Fibroblast of upper back skin (primary cell): ENCODE measurements around the gene CDH13.

ENCODE experiments used
- DNase-seq: peaks from one replicate; pipeline ENCODE4 v3.0.0-alpha.2; 2013

Gene CDH13

GRCh38 chr16:83136924-83137323, 510.2 kb downstream of the CDH13 start:
- no peak for DNase-seq

GRCh38 chr16:83137326-83137781, 510.6 kb downstream of the CDH13 start:
- peak; percentile 85 for DNase-seq

DNA sequence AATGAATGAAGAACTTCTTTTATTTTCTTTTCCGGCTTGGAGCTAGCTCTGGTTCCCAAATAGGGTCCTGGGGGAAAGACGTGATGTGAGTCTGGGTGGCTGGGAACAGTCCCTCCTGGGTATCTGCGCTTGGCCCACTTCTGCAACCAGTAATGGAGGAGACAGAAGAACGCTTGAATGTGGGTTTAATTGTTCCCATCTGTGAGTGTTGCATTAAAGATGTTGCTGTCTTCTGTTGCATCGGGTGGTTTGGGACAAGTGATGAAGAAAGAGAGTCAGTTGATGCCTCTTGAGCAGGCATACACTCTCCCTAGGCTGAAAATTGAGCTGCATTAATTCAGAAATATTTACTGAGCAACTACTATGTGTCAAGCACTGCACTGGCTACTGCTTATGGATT, 511.1 kb downstream of the CDH13 start:
- peak; percentile 43 for DNase-seq

- DNase-seq, result no peak
These were observed 511.7 kb downstream of the CDH13 start for GRCh38 chr16:83138512-83138911.

DNA sequence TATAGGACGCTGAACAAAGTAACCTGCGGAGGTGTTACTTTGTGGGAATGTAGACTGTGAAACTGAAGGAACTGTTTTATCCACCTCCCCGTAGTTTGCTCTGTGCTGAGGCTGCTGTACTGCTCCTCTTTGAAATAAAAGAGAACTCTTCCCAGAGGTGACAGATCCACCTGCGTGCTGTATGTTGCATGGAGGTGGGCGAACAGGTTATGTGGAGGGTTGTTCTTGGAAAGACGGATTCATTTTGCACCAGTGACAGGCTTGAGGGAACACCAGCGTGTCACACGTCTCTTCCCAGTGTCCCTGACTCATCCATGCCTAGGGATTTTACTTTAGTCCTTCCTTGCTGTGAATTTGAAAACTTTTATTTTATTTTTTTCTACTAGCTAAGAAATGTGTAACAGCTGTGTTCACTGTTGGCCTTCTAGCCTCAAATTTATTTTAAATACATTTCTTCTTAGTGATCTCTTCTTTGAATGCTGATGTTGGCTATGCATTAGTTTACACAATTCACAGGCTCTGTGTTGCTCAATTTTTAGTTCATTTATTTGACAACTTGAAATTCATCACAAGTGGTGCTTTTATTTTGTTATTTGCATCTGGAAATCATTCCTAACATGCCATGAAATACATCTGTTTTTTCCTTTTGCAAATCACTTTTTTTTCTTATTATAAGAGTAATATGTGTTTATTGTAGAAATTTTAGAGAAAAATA, 512.4 kb downstream of the CDH13 start:
- no peak for DNase-seq

DNA sequence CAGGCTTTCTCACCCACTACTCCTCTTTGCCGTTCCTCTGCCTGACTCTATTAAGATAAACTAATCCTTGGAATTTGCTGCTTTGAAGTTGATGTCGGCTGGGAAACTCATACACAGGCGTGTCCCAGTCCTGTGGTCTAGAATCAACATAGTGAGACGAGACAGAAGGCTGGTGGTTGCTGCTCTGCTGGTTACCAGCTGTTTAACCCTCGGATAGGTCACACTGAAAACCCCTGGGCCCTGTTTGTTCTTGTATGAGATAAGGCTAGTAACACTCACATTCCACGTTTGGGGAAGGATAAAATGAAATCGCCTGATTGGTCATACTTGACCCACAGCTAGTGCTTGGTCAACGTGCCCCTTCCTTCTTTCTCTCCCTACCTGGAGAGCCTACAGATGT, 517.0 kb downstream of the CDH13 start:
- DNase-seq, result peak; percentile 47

DNA sequence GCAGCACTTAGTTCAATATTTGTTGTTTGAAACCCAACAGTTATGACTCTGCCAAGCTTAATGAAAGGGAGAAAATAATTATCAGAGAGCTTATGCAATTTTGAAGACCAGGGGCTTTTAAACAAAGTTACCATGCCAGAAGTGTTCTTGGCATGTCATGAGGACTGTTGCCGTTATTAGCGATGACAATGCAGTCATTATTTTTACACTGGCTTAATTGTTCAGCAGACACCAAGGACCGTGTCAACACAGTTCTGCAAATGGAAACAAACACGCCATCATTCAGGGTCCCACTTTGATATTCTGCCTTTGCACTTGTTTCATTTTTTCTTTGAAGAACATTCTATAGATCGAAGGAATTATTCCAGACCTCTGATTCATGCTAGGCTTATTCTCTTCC, 518.5 kb downstream of the CDH13 start:
- DNase-seq, result no peak

DNA sequence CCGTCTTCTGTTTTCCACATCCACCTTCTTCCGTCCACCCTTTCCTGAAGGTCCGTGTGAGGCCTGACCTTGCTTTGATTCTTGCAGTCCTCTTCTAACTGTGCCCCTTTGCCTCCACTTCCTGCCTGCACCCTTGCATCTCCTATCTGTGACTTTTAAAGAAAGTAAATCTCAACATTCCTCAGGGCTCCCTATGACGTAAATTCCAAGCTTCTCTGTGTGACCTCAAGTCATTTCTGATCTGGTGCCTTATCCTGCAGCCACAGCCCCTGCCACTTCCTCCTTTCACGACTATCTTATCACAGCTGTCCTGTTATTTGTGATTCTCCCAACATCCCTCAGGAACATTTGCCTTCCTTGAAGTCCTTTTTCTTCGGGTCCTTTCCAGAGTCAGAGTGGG, 520.5 kb downstream of the CDH13 start:
- no peak for DNase-seq

GRCh38 chr16:83158320-83158957, 531.7 kb downstream of the CDH13 start:
- DNase-seq, result no peak

DNA sequence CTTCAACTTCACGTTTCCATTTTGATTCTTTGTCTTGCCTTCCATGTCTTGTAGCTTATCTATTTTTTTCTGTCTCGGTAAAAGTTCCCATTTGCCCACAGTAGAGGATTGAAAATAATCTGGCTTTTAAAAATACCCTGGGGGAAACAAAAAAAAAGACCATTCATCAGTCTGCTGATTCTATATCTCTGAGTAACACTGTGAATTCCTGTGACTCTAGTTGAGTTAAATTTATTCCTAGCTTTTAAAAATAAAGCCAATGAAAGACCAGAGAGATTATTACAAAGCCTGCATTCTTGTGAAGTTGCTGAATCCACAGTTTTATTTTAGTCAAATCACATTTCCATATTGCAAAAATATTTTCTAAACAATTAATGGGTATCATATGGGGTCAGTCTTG, 532.3 kb downstream of the CDH13 start:
- DNase-seq, result no peak

- no peak for DNase-seq
These were observed 533.7 kb downstream of the CDH13 start for GRCh38 chr16:83160287-83161020.

DNA sequence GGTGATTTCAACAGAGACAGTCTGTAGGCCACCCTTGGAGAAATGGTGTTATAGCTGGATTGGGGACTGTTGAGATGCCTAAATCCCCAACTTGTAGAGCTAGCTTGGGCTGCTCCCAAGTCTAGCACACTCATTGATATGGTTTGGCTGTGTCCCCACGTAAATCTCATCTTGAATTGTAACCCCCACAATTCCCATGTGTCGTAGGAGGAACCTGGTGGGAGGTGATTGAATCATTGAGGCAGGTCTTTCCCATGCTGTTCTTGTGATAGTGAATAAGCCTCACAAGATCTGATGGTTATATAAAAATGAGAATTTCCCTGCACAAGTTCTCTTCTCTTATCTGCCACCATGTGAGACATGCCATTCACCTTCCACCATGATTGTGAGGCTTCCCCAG, 536.0 kb downstream of the CDH13 start:
- DNase-seq, result no peak

DNA sequence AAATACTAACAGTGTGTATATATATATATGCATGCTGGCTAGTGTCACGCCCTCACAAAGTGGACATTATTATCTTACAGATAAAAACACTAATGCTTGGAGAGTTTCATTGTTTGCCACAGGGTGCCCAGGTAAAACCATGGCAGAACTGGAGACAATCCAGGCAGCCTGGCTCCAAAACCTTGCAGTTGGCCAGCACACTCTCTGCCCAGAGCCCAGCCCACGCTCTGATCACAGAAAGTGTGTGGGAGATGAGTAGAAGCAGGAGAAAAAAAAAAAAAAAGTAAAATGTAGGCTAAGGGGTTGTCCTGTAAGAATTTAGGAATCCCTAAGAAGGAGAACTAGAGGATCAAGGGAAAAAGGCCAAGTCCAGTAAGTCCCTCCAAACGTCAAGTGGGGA, 538.0 kb downstream of the CDH13 start:
- DNase-seq, result no peak

DNA sequence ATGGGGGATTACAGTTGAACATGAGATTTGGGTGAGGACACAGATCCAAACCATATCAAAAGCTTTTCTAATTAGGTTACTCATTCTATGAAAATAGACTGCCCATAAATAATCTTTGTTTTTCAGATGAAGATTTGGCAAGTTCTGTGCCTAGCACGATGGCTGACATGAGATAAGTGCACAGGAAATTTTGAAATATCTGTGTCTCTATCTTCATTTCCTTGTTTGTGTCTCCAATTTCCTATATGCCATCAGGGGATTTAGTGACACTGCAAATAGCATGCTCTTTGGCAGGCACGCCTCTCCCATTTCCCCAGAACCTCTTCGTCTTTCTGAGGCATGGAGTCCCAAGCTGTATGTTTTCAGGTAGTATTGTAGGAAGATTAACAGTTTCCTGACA, 544.6 kb downstream of the CDH13 start:
- no peak for DNase-seq

DNA sequence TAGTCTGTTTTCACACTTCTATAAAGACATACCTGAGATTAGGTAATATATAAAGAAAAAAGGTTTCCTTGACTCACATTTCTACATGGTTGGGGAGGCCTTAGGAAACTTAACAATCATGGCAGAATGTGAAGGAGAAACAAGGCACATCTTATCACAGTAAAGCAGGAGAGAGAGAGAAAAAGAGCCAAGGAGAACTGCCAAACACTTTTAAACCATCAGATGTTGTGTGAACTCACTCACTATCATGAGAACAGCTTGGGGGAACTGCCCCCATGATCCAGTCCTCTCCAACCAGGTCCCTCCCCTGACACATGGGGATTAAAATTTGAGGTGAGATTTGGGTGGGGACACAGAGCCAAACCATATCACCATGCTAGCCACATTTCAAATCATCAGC, 547.9 kb downstream of the CDH13 start:
- DNase-seq, result no peak

DNA sequence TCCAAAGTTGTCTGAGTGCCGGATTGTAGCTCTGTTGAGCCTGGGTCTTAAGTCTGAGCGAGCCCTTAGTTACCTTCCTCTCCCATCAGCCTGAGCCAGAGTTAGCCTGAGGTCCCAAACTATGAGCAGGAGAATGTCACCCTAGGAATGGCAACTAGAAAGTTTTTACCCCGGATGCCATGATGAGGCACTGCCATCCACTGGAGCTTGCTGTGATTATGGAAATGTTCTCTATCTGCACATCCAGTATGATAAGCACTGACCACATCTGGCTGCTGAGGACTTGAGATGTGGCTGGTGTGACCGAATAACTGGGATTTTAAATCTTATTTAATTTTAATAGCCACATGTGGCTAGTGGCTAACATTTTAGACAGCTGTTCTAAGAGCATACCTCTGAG, 550.0 kb downstream of the CDH13 start:
- no peak for DNase-seq

DNA sequence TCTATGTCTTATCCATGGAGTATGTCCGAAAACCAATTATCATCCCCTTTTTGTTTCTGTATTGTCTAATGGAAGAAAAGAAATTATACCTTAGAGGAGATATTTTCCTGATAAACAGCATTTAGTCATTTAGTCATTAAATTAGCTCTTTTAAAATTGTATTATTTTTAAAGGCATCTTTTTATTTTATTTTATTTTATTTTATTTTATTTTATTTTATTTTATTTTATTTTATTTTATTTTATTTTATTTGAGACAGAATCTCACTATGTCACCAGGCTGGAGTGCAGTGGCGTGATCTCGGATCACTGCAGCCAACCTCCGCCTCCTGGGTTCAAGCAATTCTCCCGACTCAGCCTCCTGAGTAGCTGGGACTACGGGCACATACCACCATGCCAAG, 559.1 kb downstream of the CDH13 start:
- DNase-seq, result no peak

DNA sequence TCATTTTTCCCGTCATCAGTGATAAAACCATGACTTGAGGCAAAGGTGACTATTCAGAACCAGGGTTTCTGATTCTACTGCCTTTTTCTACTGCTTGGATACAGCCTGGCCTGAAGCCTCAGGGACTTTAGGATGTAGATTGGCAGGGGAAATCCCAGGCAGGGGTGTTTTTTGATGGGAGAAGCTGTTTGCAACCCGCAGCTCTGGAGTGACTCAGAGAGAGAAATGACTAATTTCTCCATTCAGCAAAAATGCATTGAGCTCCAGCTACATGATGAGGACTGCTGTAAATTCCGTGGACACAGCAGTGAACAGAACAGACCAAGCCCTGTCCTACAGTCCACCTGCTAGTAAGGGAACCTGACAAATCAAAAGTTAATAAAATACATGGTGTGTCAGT, 560.6 kb downstream of the CDH13 start:
- DNase-seq, result peak; percentile 69

- DNase-seq, result no peak
These were observed 570.0 kb downstream of the CDH13 start for GRCh38 chr16:83196796-83197195.

GRCh38 chr16:83197450-83197849, 570.7 kb downstream of the CDH13 start:
- no peak for DNase-seq

- peak; percentile 18 for DNase-seq
These were observed 572.2 kb downstream of the CDH13 start for GRCh38 chr16:83198977-83199376.

- peak; percentile 5 for DNase-seq
These were observed 573.4 kb downstream of the CDH13 start for GRCh38 chr16:83200005-83200779.

DNA sequence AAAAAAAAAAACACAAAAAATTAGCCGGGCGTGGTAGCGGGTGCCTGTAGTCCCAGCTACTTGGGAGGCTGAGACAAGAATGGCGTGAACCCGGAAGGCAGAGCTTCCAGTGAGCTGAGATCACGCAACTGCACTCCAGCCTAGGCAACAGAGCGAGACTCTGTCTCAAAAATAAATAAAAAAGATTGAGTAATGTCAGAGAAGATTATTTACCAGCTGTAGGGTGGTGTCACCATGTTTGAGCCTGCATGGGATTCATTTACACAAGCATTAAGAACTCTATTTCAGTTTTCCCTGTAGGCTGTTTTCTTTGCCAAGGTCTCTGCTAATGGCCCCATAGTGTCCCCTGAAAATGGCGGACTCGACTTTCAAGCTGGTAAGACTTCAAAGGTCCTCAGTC, 575.0 kb downstream of the CDH13 start:
- DNase-seq, result no peak
